ENCODE measurements around the gene NCAM1.
"Not testable (repeated sequence)": the region's sequence is repeated elsewhere in the genome, so short reads cannot be mapped to it uniquely, and the experiment has no call there.

Gene NCAM1

GRCh38 chr11:113023228-113023627, 62.0 kb downstream of the NCAM1 start:
- DNase-seq, result no peak

- DNase-seq, result no peak
Observed at GRCh38 chr11:113023986-113024385, 62.8 kb downstream of the NCAM1 start.

- no peak for DNase-seq
Observed at GRCh38 chr11:113026778-113027177, 65.6 kb downstream of the NCAM1 start.

GRCh38 chr11:113034576-113034975, 73.4 kb downstream of the NCAM1 start:
- DNase-seq, result no peak

GRCh38 chr11:113035708-113036107, 74.5 kb downstream of the NCAM1 start:
- no peak for DNase-seq

GRCh38 chr11:113043698-113044097, 82.5 kb downstream of the NCAM1 start:
- no peak for DNase-seq

- DNase-seq, result no peak
Observed at GRCh38 chr11:113045146-113045545, 83.9 kb downstream of the NCAM1 start.

- no peak for DNase-seq
Observed at GRCh38 chr11:113046866-113047265, 85.6 kb downstream of the NCAM1 start.

GRCh38 chr11:113048820-113049768, 87.9 kb downstream of the NCAM1 start:
- DNase-seq, result no peak

GRCh38 chr11:113053042-113053441, 91.8 kb downstream of the NCAM1 start:
- not testable (repeated sequence) for DNase-seq

- no peak for DNase-seq
Observed at GRCh38 chr11:113057038-113057437, 95.8 kb downstream of the NCAM1 start.

- no peak for DNase-seq
Observed at GRCh38 chr11:113059548-113059947, 98.3 kb downstream of the NCAM1 start.

- DNase-seq, result no peak
Observed at GRCh38 chr11:113065330-113065729, 104.1 kb downstream of the NCAM1 start.

GRCh38 chr11:113072237-113072858, 111.1 kb downstream of the NCAM1 start:
- DNase-seq, result no peak

- DNase-seq, result no peak
Observed at GRCh38 chr11:113073290-113073953, 112.2 kb downstream of the NCAM1 start.

- DNase-seq, result no peak
Observed at GRCh38 chr11:113075586-113076095, 114.4 kb downstream of the NCAM1 start.

GRCh38 chr11:113077379-113077778, 116.2 kb downstream of the NCAM1 start:
- no peak for DNase-seq

GRCh38 chr11:113082341-113082955, 121.2 kb downstream of the NCAM1 start:
- no peak for DNase-seq

GRCh38 chr11:113083571-113083970, 122.4 kb downstream of the NCAM1 start:
- no peak for DNase-seq

GRCh38 chr11:113084297-113084696, 123.1 kb downstream of the NCAM1 start:
- DNase-seq, result no peak

- DNase-seq, result no peak
Observed at GRCh38 chr11:113085446-113085845, 124.2 kb downstream of the NCAM1 start.

- no peak for DNase-seq
Observed at GRCh38 chr11:113087706-113088105, 126.5 kb downstream of the NCAM1 start.
